Tibial nerve (tissue), 4 donors: Measurements from ENCODE around the gene AFAP1L2. TPM values are rescaled to one million over a fixed set of nuclear protein-coding genes. Genes with fewer than 3 reads are reported as not detected.

ENCODE experiments used
- DNase-seq, 2 donors: peaks; one replicate each; pipeline ENCODE4 v3.0.0-alpha.2; 2019; ENCODE audit warnings: low spot score in 2 of 2
- H3K27ac ChIP-seq, 4 donors: fragments of 200-600 bp; sonication (generic) in 3 of 4; one replicate each; pipeline ENCODE4 v1.5.1; 2017 to 2019; ENCODE audit warnings: mild to moderate bottlenecking in 1 of 4
- H3K27me3 ChIP-seq, 2 donors: fragments of 200-600 bp; sonication (generic) in 1 of 2; one replicate each; pipeline versions ENCODE4 v1.5.1 to v1.6.0; 2017 to 2019
- H3K36me3 ChIP-seq, 3 donors: fragments of 200-600 bp; sonication (generic); one replicate each; pipeline ENCODE4 v1.5.1; 2018 to 2019
- H3K4me1 ChIP-seq, 4 donors: fragments of 200-600 bp; sonication (generic) in 3 of 4; one replicate each; pipeline ENCODE4 v1.5.1; 2017 to 2019
- H3K4me3 ChIP-seq, 4 donors: fragments of 200-600 bp; sonication (generic) in 3 of 4; one replicate each; pipeline ENCODE4 v1.5.1; 2017 to 2019; ENCODE audit warnings: mild to moderate bottlenecking in 1 of 4, moderate library complexity in 1 of 4
- H3K9me3 ChIP-seq, 4 donors: fragments of 200-600 bp; sonication (generic) in 3 of 4; one replicate each; pipeline ENCODE4 v1.5.1; 2017 to 2019
- CTCF ChIP-seq, 5 experiments: fragments of 200-600 bp in 3 of 5; fragments of 450-650 bp in 2 of 5; sonication (generic) in 3 of 5; IDR thresholded peaks; one replicate each; pipeline ENCODE4 v1.5.1; 2016 to 2019; ENCODE audit warnings: antibody characterized with exemption in 5 of 5, mild to moderate bottlenecking in 3 of 5, moderate library complexity in 2 of 5
- EP300 ChIP-seq, 2 donors: sonication (generic); formaldehyde crosslinking; IDR thresholded peaks; one replicate each; pipeline ENCODE4 v1.6.1; 2017; ENCODE audit warnings: antibody characterized with exemption in 2 of 2, mild to moderate bottlenecking in 1 of 2
- POLR2A ChIP-seq, 2 donors: fragments of 450-650 bp; IDR thresholded peaks; one replicate each; pipeline ENCODE4 v1.6.1; 2017; ENCODE audit warnings: antibody characterized with exemption in 2 of 2, mild to moderate bottlenecking in 2 of 2, moderate library complexity in 2 of 2
- WGBS, 2 donors: methylation state at CpG; one replicate each; pipeline ENCODE4 v1.1.5; 2018; 5-methylcytosine and 5-hydroxymethylcytosine counted together
- total RNA-seq, 4 donors: library from RNA; depleted of rRNA; stranded (reverse); fragments of >200 nt; gene quantifications; one replicate each; pipeline ENCODE4 v1.1.0, GENCODE V29; 2016

The AFAP1L2 gene
- total RNA-seq, 4 donors from 2014 or later: 96.3 to 176 (median 127) TPM

GRCh38 chr10:114257498-114257897, 146.8 kb downstream of the AFAP1L2 start:
- Histone ChIP-seq H3K9me3 (no peaks in the 10 kb centered on the region), H3K36me3 (no peaks in the 10 kb centered on the region), H3K4me1 (peaks cover 0 to 22% (median 0%) of the 10 kb centered on the region in 4 donors), H3K4me3 (no peak overlapping the region), H3K27ac (no peak overlapping the region), H3K27me3 (no peaks in the 10 kb centered on the region)
- 45 to 60% methylated on average over 3 of the region's 3 CpGs for WGBS, 2 donors
- TF ChIP-seq POLR2A (IDR thresholded peaks at IDR 0.05) (no peak), EP300 (IDR thresholded peaks at IDR 0.05) (no peak), CTCF (IDR thresholded peaks at IDR 0.05) (no peak)
- no peak for DNase-seq

GRCh38 chr10:114256822-114257221, 147.5 kb downstream of the AFAP1L2 start:
- Histone ChIP-seq H3K9me3 (no peaks in the 10 kb centered on the region), H3K4me3 (no peak overlapping the region), H3K4me1 (peaks cover 0 to 22% (median 0%) of the 10 kb centered on the region in 4 donors), H3K27me3 (no peaks in the 10 kb centered on the region), H3K36me3 (no peaks in the 10 kb centered on the region), H3K27ac (no peak overlapping the region)
- TF ChIP-seq EP300 (IDR thresholded peaks at IDR 0.05) (no peak), POLR2A (IDR thresholded peaks at IDR 0.05) (no peak), CTCF (IDR thresholded peaks at IDR 0.05) (no peak)
- 77 to 78% methylated on average over 3 of the region's 3 CpGs for WGBS, 2 donors
- DNase-seq: no peak

DNA sequence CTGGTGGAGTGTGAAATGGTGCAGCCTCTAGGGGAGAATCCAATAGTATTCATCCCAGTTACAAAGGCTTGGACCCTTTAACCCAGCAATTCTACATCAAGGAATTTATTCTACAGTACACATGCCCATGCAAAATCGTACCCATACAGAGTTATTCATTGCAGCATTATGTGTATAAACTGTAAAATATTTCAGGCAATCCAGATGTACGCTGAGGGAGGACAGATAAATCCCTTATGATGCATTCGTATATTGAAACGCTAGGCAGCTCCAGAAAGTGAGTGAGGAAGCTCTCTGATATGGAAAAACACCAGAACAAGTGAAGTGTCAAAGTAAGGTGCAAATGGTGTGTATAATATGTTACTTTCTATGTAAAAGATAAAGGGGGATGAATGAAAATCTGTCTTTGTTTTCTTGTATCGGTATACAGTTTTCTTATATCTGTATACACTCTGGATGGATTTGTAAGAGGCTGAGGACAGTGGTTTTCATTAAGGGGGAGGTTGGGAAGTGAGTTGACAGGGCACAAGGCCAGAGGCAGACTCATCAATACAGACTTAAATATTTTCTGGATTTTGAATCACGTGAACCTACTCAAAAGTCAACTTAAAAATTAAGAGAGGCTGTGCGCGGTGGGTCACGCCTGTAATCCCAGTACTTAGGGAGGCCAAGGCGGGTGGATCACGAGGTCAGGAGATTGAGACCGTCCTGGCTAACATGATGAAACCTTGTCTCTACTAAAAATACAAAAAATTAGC, 148.1 kb downstream of the AFAP1L2 start:
- DNase-seq: no peak
- H3K9me3 ChIP-seq: no peaks in the 10 kb centered on the region
- H3K4me1 ChIP-seq: peaks cover 0 to 22% (median 0%) of the 10 kb centered on the region in 4 donors
- H3K27ac ChIP-seq: no peak overlapping the region
- H3K27me3 ChIP-seq: no peaks in the 10 kb centered on the region
- H3K36me3 ChIP-seq: no peaks in the 10 kb centered on the region
- no peak for TF ChIP-seq EP300 (IDR thresholded peaks at IDR 0.05)
- no peak for TF ChIP-seq POLR2A (IDR thresholded peaks at IDR 0.05)
- no peak for TF ChIP-seq CTCF (IDR thresholded peaks at IDR 0.05)
- 83 to 85% methylated on average over 12 of the region's 12 CpGs for WGBS, 2 donors
- H3K4me3 ChIP-seq: no peak overlapping the region

DNA sequence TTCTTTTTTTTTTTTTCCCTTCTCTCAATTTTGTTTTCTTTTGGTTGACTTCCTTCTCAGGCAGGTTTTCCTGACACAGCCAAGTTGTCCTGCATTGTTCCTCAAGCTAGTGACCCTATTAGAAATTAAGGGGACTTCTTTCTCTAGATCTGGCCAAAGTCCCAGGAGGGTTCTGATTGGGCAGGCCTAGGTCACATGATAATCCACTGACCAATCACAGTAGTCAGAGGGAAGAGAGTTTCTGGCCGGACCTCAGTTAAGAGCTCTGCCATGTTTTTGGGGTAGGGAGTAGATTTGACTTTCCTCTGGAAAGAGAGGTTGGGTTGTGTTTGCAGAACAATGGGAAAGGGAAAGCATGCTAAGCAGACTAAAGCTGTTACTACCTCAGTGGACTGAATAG, 149.1 kb downstream of the AFAP1L2 start:
- H3K4me3 ChIP-seq: no peak overlapping the region
- no peaks in the 10 kb centered on the region for H3K27me3 ChIP-seq
- H3K27ac ChIP-seq: no peak overlapping the region
- peaks cover 0 to 18% (median 0%) of the 10 kb centered on the region in 4 donors for H3K4me1 ChIP-seq
- DNase-seq: no peak
- TF ChIP-seq POLR2A (IDR thresholded peaks at IDR 0.05) (no peak), CTCF (IDR thresholded peaks at IDR 0.05) (no peak), EP300 (IDR thresholded peaks at IDR 0.05) (no peak)
- WGBS, 2 donors: 88 to 94% methylated on average over 1 of the region's 1 CpG
- no peaks in the 10 kb centered on the region for H3K36me3 ChIP-seq
- H3K9me3 ChIP-seq: no peaks in the 10 kb centered on the region

GRCh38 chr10:114252883-114253282, 151.4 kb downstream of the AFAP1L2 start:
- H3K27ac ChIP-seq: no peak overlapping the region
- H3K27me3 ChIP-seq: no peaks in the 10 kb centered on the region
- H3K4me1 ChIP-seq: peaks cover 0 to 7% (median 0%) of the 10 kb centered on the region in 4 donors
- TF ChIP-seq CTCF (IDR thresholded peaks at IDR 0.05) (no peak), POLR2A (IDR thresholded peaks at IDR 0.05) (no peak), EP300 (IDR thresholded peaks at IDR 0.05) (no peak)
- H3K4me3 ChIP-seq: no peak overlapping the region
- no peaks in the 10 kb centered on the region for H3K9me3 ChIP-seq
- no peaks in the 10 kb centered on the region for H3K36me3 ChIP-seq
- 73 to 91% methylated on average over 3 to 4 of the region's 7 CpGs for WGBS, 2 donors
- no peak for DNase-seq
